ENCODE results near the gene KDSR. TPM values are rescaled to one million over a fixed set of nuclear protein-coding genes. Genes with fewer than 3 reads are reported as not detected.
A peak's percentile ranks its signal among the peaks of the same experiment; 100 is the strongest.

Gene KDSR
- total RNA-seq, 1 donor from 2014 or later, result 31.1 TPM

- Mint-ChIP-seq H3K36me3 (ENCODE audit: unreplicated experiment) (no peaks in the 10 kb centered on the region), H3K4me1 (ENCODE audit: low read depth, unreplicated experiment) (no peaks in the 10 kb centered on the region), H3K27ac (ENCODE audit: unreplicated experiment) (no peak overlapping the region), H3K27me3 (ENCODE audit: unreplicated experiment) (no peaks in the 10 kb centered on the region), H3K4me3 (ENCODE audit: unreplicated experiment) (no peak overlapping the region), H3K9me3 (ENCODE audit: unreplicated experiment) (peaks cover 5% of the 10 kb centered on the region)
- no peak for DNase-seq
- TF ChIP-seq CTCF (IDR thresholded peaks at IDR 0.05; ENCODE audit: partially characterized antibody, unreplicated experiment), result no peak
These were observed 10.4 kb upstream of the KDSR start for GRCh38 chr18:63377275-63377980.

- no peaks in the 10 kb centered on the region for H3K27me3 Mint-ChIP-seq (ENCODE audit: unreplicated experiment)
- no peak overlapping the region for H3K4me3 Mint-ChIP-seq (ENCODE audit: unreplicated experiment)
- H3K36me3 Mint-ChIP-seq (ENCODE audit: unreplicated experiment), result no peaks in the 10 kb centered on the region
- no peak overlapping the region for H3K27ac Mint-ChIP-seq (ENCODE audit: unreplicated experiment)
- no peaks in the 10 kb centered on the region for H3K4me1 Mint-ChIP-seq (ENCODE audit: low read depth, unreplicated experiment)
- no peak for TF ChIP-seq CTCF (IDR thresholded peaks at IDR 0.05; ENCODE audit: partially characterized antibody, unreplicated experiment)
- peaks cover 5% of the 10 kb centered on the region for H3K9me3 Mint-ChIP-seq (ENCODE audit: unreplicated experiment)
- no peak for DNase-seq
These were observed 9.5 kb upstream of the KDSR start for GRCh38 chr18:63376538-63376937.

- peaks cover 5% of the 10 kb centered on the region for H3K9me3 Mint-ChIP-seq (ENCODE audit: unreplicated experiment)
These were observed 7.5 kb upstream of the KDSR start for GRCh38 chr18:63374540-63374939.

GRCh38 chr18:63373161-63373560, 6.2 kb upstream of the KDSR start:
- Mint-ChIP-seq H3K4me3 (ENCODE audit: unreplicated experiment) (no peak overlapping the region), H3K36me3 (ENCODE audit: unreplicated experiment) (no peaks in the 10 kb centered on the region), H3K27me3 (ENCODE audit: unreplicated experiment) (no peaks in the 10 kb centered on the region), H3K4me1 (ENCODE audit: low read depth, unreplicated experiment) (peaks cover 1% of the 10 kb centered on the region), H3K9me3 (ENCODE audit: unreplicated experiment) (peaks cover 5% of the 10 kb centered on the region), H3K27ac (ENCODE audit: unreplicated experiment) (no peak overlapping the region)
- no peak for TF ChIP-seq CTCF (IDR thresholded peaks at IDR 0.05; ENCODE audit: partially characterized antibody, unreplicated experiment)
- no peak for DNase-seq

More at GRCh38 chr18:63374540-63374939, 7.5 kb upstream of the KDSR start:
- H3K36me3 Mint-ChIP-seq (ENCODE audit: unreplicated experiment), result no peaks in the 10 kb centered on the region
- no peaks in the 10 kb centered on the region for H3K27me3 Mint-ChIP-seq (ENCODE audit: unreplicated experiment)
- no peaks in the 10 kb centered on the region for H3K4me1 Mint-ChIP-seq (ENCODE audit: low read depth, unreplicated experiment)
- no peak for DNase-seq
- H3K4me3 Mint-ChIP-seq (ENCODE audit: unreplicated experiment), result no peak overlapping the region
- no peak for TF ChIP-seq CTCF (IDR thresholded peaks at IDR 0.05; ENCODE audit: partially characterized antibody, unreplicated experiment)
- no peak overlapping the region for H3K27ac Mint-ChIP-seq (ENCODE audit: unreplicated experiment)

GRCh38 chr18:63368611-63369010, 1.6 kb upstream of the KDSR start:
- H3K27ac Mint-ChIP-seq (ENCODE audit: unreplicated experiment), result no peak overlapping the region
- no peaks in the 10 kb centered on the region for H3K36me3 Mint-ChIP-seq (ENCODE audit: unreplicated experiment)
- peak overlapping the region; percentile 82 for H3K4me3 Mint-ChIP-seq (ENCODE audit: unreplicated experiment)
- TF ChIP-seq CTCF (IDR thresholded peaks at IDR 0.05; ENCODE audit: partially characterized antibody, unreplicated experiment), result no peak
- H3K4me1 Mint-ChIP-seq (ENCODE audit: low read depth, unreplicated experiment), result peaks cover 5% of the 10 kb centered on the region
- H3K9me3 Mint-ChIP-seq (ENCODE audit: unreplicated experiment), result peaks cover 7% of the 10 kb centered on the region
- H3K27me3 Mint-ChIP-seq (ENCODE audit: unreplicated experiment), result peaks cover 4% of the 10 kb centered on the region
- DNase-seq, result no peak
